GM12864 (cell line): ENCODE data around the gene NRCAM.

Experiments
- DNase-seq: peaks from one replicate; pipeline ENCODE4 v3.0.0-alpha.2; 2011; ENCODE audit warnings: low read depth
- H3K4me3 ChIP-seq: 2 replicates; pipeline ENCODE4 v1.5.1; 2011; ENCODE audit warnings: mild to moderate bottlenecking, low read depth, low read length, control low read depth
- TF ChIP-seq, protein P1 (sequence below): IDR thresholded peaks from 2 replicates; pipeline ENCODE4 v1.5.1; 2011; ENCODE audit warnings: low read depth, mild to moderate bottlenecking, moderate library complexity, low read length, control low read depth, inconsistent platforms; ENCODE audit errors: missing control alignments

The NRCAM gene

DNA sequence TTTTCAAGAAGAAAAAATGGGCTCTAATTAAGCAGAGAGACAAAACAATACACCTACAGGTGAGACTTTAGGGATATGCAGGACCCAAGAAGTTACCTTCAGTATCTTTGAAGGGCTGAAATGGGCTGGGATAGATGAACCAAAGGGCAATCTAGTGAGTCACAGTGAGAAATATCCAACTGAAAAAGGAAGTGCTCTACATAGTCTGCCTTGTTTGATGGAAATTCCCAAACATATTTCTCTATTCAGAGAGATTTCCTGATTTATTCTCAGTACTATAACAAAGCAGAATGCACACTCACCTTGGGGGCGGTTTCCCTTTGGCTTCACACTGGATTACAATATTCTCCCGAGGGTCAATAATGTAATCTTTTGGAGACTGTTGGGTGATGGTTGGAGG is 222.0 kb downstream of the NRCAM start:
- no peak overlapping the region for H3K4me3 ChIP-seq
- DNase-seq: no peak
- TF ChIP-seq, protein P1, sequence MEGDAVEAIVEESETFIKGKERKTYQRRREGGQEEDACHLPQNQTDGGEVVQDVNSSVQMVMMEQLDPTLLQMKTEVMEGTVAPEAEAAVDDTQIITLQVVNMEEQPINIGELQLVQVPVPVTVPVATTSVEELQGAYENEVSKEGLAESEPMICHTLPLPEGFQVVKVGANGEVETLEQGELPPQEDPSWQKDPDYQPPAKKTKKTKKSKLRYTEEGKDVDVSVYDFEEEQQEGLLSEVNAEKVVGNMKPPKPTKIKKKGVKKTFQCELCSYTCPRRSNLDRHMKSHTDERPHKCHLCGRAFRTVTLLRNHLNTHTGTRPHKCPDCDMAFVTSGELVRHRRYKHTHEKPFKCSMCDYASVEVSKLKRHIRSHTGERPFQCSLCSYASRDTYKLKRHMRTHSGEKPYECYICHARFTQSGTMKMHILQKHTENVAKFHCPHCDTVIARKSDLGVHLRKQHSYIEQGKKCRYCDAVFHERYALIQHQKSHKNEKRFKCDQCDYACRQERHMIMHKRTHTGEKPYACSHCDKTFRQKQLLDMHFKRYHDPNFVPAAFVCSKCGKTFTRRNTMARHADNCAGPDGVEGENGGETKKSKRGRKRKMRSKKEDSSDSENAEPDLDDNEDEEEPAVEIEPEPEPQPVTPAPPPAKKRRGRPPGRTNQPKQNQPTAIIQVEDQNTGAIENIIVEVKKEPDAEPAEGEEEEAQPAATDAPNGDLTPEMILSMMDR: no peak

DNA sequence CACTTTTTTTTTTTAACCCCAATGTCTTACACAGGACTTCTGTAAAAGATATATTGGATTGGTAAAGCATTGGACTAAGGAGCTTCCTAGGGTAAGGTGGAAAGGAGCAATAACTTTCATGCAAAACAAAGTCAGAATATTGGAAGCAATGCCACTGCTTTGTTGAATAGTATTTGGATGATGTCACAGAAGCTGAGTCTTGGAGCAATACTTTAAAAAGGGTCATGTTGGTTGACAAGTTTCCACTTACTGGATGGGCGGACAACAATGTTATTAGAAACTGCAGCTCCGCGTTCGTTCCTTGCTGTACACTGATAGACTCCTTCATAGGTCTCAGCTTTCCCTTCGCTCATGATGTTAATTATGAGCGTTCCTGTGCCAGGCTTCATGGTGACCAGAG is 224.2 kb downstream of the NRCAM start:
- H3K4me3 ChIP-seq: no peak overlapping the region
- TF ChIP-seq, protein P1: no peak
- no peak for DNase-seq

DNA sequence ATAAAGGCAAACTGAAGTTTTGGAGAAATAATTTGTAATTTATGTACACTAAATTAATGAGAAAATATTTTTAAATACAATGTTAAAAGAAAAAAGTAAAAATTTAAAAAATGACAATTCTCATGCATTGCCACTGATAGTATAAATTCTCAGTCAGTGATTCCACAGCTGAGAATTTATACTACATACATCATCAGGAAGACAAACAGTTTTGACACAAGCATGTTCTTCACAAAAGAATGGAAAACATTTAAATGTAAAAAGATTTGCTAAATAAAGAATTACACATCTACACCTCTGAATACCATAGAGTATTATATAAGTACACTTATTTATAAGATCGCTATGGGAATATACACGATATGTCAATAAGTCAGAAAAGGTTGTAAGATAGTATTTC is 225.0 kb downstream of the NRCAM start:
- H3K4me3 ChIP-seq: no peak overlapping the region
- no peak for DNase-seq
- TF ChIP-seq, protein P1: no peak

DNA sequence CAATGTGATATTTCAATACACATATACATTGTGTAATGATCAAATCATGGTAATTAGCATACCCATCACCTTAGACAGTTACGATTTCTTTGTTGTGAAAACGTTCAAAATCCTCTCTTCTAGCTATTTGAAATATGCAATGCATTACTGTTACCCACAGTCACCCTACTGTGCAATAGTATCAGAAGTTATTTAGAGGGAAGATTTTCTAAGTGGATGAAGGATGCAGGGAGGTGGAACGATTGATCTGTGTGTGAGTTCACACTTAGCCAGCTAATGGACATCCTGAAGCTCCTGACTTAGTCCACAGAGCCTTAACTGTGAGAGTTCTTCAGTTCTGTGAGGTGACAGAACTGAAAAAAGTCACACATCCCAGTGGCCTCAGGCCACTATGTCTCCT is 228.9 kb downstream of the NRCAM start:
- TF ChIP-seq, protein P1: no peak

DNA sequence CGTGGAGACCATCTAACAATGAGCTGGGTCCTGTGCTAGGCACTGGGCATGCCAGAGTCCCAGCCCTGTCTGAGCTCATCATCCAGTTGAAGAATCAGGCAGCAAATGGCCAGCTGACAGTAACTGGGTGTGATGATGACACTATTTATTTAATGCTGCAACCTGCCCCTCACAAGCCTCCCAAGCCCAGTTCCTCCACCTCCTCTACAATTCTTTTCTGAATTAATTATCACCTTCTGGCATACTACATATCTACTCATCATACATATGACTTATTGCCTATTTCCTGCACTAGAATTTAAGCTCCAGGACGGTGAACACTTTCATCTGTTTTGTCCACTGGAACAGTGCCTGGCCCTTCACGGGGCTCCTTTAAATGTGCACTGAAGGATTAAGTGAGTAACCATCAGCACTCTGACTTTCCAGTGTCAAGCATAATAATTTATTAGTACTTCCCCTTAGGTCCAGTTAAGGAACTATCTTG is 229.4 kb downstream of the NRCAM start:
- no peak overlapping the region for H3K4me3 ChIP-seq
- TF ChIP-seq, protein P1: no peak

More for the DNA sequence above, 228.9 kb downstream of the NRCAM start:
- no peak overlapping the region for H3K4me3 ChIP-seq
- DNase-seq: no peak

DNA sequence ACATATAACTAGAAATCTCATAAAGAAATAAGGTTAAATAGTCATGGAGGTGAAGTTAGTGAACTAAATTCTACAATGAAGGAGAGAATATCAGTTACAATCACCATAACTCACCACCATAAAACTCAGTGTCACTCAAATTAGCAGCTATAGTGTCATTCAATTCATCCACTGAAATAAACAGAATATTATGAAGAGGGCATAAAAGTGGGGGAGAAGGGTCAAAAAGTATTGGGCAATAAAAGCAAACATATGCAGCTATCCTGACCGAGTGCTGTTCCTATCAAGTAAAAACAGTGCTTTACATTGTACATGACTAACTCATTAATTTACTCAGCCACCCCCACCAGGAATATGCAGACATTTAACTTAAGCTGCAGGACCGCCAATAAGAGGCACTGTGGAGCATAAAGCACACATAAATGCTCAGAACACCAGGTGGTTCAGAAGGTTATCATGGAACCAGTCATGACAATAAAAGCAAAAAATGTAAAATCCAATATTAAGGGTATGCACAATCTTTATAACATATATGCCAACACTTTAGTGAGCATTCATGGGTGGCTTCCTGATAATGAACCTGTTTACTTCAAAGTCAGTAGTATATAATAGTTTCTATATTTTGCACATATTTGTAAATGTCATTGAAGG is 230.6 kb downstream of the NRCAM start:
- H3K4me3 ChIP-seq: no peak overlapping the region
- DNase-seq: no peak
- TF ChIP-seq, protein P1: no peak

More for the DNA sequence above, 229.4 kb downstream of the NRCAM start:
- DNase-seq: no peak

DNA sequence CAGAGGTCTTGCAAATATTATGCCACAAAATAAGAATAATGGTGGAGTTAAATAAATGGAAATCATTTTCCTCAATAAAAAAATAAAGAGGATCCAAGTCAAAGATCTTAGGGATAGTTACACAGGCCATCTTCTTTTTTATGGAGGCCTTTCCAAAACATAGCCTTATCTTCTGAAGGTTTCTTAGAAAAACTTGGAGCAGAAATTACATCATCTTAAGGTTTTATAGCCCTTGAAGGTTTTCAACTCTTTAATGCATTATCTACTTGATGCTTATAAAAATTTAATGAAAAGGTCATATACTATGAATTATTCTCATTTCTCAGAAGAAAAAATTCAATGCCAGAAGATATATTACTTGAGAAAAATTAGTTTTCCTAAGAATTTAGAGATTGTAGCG is 231.8 kb downstream of the NRCAM start:
- TF ChIP-seq, protein P1: no peak
- no peak overlapping the region for H3K4me3 ChIP-seq
- DNase-seq: no peak
